ENCODE results near the gene ETV3.

DNA sequence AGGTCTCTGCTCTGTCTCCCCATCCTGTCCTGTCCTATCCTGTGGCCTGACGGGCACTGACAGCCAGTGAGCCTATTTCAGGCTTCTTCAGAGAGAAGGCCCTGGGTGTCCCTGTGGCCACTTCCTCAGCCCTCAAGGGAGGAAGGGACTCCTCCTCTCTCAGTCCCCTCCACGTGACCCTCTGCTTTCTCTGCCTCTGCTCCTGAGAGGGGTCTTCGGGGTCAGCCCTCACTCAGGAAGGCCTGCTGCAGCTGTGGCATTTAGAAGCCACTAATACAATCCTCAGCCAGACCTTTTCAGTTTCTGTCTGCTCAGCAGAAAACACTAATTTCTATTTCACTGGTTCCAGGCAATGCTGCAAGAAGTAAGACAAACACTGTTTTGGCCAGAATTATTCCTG lies 43.6 kb upstream of the ETV3 start:
- TF ChIP-seq POLR2A (IDR thresholded peaks at IDR 0.05): no peak
- TF ChIP-seq, protein P1, sequence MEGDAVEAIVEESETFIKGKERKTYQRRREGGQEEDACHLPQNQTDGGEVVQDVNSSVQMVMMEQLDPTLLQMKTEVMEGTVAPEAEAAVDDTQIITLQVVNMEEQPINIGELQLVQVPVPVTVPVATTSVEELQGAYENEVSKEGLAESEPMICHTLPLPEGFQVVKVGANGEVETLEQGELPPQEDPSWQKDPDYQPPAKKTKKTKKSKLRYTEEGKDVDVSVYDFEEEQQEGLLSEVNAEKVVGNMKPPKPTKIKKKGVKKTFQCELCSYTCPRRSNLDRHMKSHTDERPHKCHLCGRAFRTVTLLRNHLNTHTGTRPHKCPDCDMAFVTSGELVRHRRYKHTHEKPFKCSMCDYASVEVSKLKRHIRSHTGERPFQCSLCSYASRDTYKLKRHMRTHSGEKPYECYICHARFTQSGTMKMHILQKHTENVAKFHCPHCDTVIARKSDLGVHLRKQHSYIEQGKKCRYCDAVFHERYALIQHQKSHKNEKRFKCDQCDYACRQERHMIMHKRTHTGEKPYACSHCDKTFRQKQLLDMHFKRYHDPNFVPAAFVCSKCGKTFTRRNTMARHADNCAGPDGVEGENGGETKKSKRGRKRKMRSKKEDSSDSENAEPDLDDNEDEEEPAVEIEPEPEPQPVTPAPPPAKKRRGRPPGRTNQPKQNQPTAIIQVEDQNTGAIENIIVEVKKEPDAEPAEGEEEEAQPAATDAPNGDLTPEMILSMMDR (IDR thresholded peaks at IDR 0.05): no peak
- TF ChIP-seq POLR2AphosphoS5 (IDR thresholded peaks at IDR 0.05): no peak
- TF ChIP-seq EP300 (IDR thresholded peaks at IDR 0.05; ENCODE audit: low read depth): no peak
